HG03354 (cell line): ENCODE data around the gene GPR63.

Experiments used
- ATAC-seq: cut with Tn5 transposase; IDR thresholded peaks from one replicate; pipeline ENCODE4 v1.9.1; 2021; ENCODE audit warnings: mild to moderate bottlenecking; ENCODE audit not compliant: unreplicated experiment, poor library complexity, severe bottlenecking

Gene GPR63

DNA sequence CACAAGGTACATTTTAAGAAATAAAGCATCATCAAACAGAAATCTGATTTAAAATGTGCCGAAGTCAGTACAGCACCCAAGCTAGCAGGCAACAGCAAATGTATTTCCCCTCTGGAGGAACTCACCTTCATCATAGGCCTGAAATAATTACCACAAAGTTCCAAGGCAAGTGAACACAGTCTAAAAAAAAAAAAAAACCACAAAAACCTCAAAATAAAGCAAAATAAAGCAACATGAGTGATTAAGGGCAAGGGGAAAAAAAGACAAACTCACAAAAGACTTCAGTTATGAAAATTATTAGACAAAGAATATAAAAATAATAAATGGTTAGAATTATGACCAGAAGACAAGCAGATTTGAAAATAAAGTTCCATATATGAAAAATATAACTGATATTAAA is 10.4 kb downstream of the GPR63 start:
- no peak for ATAC-seq

DNA sequence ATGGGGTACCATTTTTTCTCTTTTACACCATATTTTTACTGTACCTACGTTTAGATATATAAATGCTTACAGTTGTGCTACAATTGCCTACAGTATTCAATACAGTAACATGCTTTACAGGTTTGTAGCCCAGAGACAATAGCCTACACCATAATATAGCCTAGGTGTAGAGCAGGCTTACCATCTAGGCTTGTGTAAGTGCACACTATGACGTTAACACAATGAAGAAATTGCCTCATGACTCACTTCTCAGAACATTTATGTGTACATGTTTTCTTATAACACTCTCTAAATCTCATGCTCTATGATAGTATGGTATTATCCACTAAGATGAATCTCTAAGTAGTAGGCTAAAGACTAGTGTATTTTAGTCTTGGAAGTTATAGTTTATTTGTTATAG is 13.5 kb downstream of the GPR63 start:
- ATAC-seq: no peak

DNA sequence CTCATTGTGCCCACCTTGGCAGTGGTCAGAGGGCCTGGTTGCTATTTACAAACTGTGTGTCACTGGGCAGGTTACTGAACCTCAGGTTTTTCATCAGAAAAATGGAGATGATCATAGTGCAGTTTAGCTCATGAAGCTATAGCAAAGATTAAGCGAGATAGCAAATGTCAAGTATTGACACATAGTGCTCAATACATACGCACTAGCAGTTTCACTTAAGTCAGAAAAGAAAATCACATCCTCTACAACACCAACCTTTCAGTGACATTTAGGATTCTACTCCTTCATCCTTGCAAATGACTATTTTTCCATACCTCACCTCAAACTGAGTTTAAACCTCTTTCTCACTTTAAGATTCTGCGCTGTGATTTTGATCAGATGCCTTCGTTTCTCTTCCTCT is 16.2 kb downstream of the GPR63 start:
- ATAC-seq: no peak

- ATAC-seq: no peak
Observed at GRCh38 chr6:96816301-96816817, 20.9 kb downstream of the GPR63 start.

DNA sequence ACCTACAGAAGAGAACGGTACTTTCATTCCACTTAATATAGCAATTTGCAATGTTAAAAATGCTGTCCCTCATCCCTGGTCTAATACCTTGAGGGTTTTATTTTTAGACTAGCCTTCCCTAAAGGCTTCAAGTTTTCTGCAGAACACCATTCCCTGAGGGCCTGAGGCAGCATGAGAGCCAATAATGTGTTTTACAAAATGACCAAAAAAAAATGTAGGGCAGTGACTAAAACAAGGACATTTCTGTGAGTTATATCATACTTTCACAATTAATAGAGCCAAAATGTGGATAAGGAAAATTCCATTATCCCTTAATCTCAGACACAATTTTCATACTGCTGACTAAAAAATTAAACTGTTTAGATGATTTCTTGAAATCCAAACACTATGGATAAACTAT is 22.7 kb downstream of the GPR63 start:
- ATAC-seq: no peak

- no peak for ATAC-seq
Observed at GRCh38 chr6:96812077-96812703, 25.1 kb downstream of the GPR63 start.

DNA sequence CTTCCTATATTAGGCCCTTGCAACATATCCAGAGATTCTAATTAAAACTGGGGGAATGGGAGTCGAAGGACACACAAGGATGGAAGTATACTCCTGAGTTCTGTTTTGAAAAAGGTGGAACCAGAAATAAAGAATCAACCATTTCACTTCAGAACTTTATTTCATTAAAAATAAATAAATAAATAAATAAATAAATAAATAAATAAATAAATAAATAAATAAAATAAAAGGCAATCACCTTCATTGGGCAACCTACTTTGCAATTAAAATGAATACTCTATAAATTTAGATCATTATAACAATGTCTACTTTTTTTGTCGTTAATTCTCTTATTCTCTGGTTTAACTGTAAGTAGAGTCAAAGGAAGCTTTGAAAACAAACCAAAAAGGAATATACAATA is 25.6 kb downstream of the GPR63 start:
- ATAC-seq: no peak

- no peak for ATAC-seq
Observed at GRCh38 chr6:96811136-96811535, 26.1 kb downstream of the GPR63 start.

- ATAC-seq: no peak
Observed at GRCh38 chr6:96809119-96809518, 28.2 kb downstream of the GPR63 start.

GRCh38 chr6:96803106-96803481 is 34.2 kb downstream of the GPR63 start:
- ATAC-seq: no peak

DNA sequence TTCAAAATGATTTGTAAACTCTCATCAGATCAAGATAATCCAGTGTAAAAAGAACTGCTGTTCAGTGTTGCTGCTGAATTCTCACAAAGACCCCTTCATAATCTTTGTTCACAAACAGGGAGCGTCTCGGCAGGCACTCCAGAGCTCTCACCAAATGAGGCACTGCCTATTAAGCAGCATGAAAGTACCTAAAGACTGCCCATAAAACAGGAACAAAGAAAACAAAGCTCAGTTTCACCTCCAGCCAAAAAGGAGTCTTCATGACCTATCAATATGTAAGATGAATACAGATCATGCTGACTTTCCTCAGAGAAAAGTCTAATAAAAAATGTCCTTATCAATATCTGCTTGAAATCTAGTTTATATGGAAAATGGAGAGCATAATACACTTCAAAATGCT is 41.8 kb downstream of the GPR63 start:
- ATAC-seq: peak; percentile 96

DNA sequence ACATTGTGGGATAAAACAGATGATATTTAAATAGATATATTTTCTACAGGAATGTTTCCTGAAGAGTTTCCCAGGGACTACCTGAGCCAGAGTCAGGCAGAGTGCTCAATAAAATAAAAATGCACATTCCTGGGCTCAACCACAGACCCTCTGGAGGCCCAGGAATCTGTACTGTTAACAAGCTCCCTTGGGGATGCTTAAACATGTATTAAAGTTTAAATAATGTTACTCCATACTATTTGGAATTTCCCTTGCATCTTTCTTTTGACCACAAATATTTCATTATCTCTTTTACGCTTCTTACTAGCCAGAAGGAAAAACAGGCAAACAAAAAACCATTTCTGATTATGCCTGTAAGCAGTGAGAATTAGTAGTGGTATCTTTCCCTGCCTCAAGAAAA is 42.3 kb downstream of the GPR63 start:
- ATAC-seq: peak; percentile 25

- no peak for ATAC-seq
Observed at GRCh38 chr6:96792561-96793190, 44.6 kb downstream of the GPR63 start.

DNA sequence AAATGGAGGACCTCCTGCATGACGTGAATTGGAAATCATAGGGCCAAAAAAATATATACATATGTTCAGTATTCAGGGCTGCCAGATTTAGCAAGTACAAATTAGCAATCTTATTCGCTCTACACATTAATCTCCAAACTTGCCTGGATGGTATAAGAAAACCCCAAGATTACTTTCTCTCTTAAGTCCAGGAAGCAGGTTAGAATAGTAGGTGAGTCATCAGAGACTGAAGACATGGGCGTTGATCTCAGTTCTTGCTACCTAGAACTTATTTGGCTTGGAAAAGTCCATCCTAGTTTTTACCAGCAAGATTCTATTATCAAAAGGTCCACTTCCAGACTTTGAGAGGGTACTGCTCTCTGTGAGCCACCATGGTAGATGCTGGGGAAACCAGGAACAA is 47.4 kb downstream of the GPR63 start:
- no peak for ATAC-seq

GRCh38 chr6:96787846-96788580 is 49.3 kb downstream of the GPR63 start:
- no peak for ATAC-seq

DNA sequence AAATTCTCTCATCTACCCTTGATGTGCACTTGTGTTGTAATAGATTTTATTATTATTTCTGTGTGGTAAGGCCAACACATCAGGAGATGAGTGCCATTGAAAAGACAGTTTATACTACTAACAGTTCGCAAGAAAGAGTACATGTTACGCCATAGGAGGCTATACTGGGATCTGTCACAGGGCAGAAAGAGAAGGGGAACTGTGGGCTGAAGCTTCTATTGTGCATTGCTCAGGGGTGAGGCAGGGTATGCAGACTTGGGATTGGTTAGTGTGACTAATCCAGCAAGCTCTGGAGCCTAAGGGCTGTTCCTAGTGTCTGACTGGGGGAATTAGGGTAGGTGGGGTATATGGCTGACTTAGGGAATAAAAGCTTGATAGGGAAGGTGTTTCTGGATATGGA is 50.9 kb downstream of the GPR63 start:
- no peak for ATAC-seq

GRCh38 chr6:96784650-96785049 is 52.6 kb downstream of the GPR63 start:
- ATAC-seq: no peak

DNA sequence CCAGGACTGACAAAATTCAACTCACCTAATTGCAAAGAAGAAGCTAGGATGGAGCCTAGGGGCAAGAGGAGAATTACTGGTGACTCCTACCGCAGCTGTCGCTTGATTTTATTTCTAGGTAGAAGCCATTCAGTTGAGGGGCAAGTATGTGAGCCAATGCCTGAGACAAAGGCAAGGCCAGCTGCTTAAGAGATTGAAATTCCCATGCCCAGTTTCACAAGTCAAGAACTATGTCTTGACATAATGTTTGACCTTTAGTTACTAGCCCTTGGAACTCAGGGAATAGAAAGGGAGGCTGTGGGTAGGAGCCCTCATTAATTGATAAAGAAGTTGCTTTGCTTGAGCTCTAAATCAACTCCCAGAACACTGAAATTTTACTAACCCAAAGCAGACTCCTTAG is 54.0 kb downstream of the GPR63 start:
- ATAC-seq: no peak

DNA sequence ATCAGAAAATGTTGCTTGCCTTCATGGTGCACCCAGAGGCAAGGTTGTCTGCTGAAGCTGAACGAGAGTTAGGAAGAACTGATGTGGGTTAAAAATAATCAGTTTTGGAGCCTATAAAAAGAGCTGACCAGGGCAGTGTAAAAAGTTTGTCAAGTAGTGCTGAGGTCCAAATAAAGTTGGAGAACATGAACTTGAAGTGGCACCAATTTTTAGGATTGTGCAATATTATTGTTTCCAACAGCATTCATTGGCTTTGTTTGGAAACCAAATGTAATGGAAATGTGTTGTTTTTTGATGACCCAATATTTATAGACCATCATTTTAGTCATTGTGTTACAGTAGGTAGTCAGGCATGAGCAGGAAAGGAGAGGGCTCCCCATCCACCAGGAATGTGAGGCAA is 55.7 kb downstream of the GPR63 start:
- ATAC-seq: no peak

GRCh38 chr6:96777113-96777512 is 60.2 kb downstream of the GPR63 start:
- ATAC-seq: no peak
